OCI-M2 (cell line): ENCODE results near the gene SNX11.

Experiments
- DNase-seq: peaks from one replicate; lab custom pipeline; 2025; ENCODE audit not compliant: unreplicated experiment; lab: John Stamatoyannopoulos, UW

SNX11 gene

GRCh38 chr17:48161127-48161905, 53.8 kb downstream of the SNX11 start:
- no peak for DNase-seq

- DNase-seq = no peak
Observed at GRCh38 chr17:48162306-48162934, 54.9 kb downstream of the SNX11 start.

- DNase-seq = no peak
Observed at GRCh38 chr17:48162946-48163506, 55.5 kb downstream of the SNX11 start.

DNA sequence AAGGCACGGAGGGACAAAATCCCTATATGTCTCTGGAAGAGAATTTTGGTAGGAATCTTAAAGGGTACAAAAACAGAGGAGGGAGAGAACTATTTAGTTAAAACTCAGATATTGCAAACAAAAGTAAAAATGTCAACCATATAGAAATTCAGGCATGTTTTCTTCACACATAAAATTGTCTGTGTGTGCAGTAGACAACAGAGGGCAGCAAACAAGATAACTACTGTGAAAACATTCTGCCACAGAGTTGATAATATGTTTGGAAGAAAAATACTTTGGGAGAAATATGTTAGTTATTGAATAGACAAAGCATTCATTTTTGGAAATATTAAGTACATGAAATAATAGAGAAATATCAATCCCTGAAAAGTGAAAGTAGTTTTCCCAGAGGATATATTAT, 56.2 kb downstream of the SNX11 start:
- no peak for DNase-seq

DNA sequence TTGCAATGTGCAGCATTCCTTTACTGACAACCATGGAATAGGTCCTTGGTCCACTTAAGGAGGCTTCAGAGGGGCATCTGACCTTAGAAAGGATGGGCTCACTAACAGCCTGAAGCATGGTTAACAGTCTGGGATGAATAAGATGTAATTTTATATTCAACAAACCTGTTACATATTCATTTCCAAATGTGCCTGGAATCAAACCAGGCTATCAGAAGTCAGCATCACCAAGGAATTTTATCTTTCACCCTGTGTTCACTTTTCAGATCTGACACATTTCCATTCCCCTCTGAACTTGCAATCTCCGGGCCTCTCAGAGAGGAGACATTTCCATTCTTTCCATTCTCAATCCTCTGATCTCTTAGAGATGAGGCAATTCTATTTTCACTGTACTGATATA, 62.4 kb downstream of the SNX11 start:
- DNase-seq = no peak
